ENCODE measurements around the gene HOMER2. TPM values are rescaled to one million over a fixed set of nuclear protein-coding genes. Genes with fewer than 3 reads are reported as not detected.
A peak's percentile ranks its signal among the peaks of the same experiment; 100 is the strongest.

HOMER2 gene
- total and polyA plus RNA-seq, 2 of the 13 experiments (the other 11 are each of a cell fraction or from before 2014, with no cell fraction given), result 12.9 to 14.1 TPM

DNA sequence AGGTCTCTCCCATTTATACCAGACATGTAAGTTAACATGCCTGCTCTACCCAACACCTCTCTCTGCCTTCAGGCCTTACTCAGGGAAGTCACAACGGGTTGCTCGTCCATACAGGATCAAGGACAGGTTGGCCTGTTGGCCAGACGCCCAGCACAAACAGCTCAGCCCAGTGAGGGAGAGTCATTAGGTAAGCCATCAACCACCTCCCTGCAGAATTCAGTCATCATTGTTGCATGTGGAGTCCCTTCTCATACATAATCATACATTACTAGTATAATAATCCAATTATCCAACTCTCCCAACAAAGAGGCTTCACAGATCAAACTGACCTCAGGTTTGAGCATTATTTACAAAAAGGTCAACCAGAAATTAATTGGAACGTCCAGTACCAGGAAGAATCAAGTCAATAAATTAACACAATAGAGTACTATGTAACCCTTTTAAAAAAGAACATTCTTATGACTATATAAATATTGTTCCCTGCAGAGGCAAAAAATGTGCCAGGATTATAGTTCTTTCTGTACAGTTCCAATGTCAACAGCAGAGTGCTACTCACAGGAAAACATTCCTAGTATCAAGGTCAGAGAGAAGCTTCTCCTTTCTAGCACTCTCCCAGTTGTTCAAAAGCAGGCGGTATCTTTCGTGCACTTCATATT is 33.2 kb downstream of the HOMER2 start (continued):
- TF ChIP-seq, protein P1, sequence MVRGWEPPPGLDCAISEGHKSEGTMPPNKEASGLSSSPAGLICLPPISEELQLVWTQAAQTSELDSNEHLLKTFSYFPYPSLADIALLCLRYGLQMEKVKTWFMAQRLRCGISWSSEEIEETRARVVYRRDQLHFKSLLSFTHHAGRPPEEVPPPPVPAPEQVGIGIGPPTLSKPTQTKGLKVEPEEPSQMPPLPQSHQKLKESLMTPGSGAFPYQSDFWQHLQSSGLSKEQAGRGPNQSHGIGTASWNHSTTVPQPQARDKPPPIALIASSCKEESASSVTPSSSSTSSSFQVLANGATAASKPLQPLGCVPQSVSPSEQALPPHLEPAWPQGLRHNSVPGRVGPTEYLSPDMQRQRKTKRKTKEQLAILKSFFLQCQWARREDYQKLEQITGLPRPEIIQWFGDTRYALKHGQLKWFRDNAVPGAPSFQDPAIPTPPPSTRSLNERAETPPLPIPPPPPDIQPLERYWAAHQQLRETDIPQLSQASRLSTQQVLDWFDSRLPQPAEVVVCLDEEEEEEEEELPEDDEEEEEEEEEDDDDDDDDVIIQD (CRISPR knock-in tag; IDR thresholded peaks at IDR 0.05; ENCODE audit: low read depth), result no peak
- TF ChIP-seq ZNF350 (CRISPR knock-in tag; IDR thresholded peaks at IDR 0.05; ENCODE audit: borderline replicate concordance, low read depth), result no peak

DNA sequence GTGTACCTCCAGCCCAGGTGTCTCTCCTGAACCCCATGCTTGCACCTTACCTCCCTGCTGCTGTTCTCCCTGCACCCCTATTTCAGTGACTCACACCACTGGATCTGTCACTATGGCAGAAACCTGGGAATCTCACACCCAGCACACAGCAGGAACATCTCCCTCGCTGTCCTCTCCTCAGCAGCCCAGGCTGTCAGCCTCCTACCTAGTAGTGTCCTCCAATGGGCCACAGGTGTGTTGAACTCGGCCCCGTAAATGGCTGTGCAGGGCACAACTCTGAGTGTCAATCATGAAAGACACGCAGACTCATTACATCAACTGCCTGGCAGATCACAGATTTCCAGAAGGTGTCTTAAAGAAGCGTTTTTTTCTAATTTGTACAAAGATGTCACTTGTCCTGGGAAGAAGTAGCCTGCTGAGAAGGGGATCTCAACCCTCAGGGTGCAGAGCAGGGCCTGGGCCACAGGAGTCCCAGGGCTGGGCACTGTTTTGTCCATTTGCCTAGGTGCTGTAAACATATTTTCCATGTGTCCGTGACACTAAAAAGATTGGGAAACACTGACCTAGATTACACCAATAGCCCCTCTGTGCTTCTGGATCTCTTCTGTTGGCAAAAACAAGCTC is 33.8 kb downstream of the HOMER2 start:
- H3K36me3 ChIP-seq (replicated peaks in 1 of 2; ENCODE audit: control insufficient read depth in 1 of 2, insufficient read depth in 2 of 2, low read length in 2 of 2), result no peaks in the 10 kb centered on the region
- DNase-seq (ENCODE audit: low spot score) (no peak), ATAC-seq (peak; percentile 60), FAIRE-seq (no peak)
- ChIA-PET POLR2A (interaction anchor here (1.0 to 2.2 kb wide), 7 partner anchors 18 to 169 kb away, joined by 4 to 10 read pairs (median 6); partner anchors contain the start of genes BTBD1, C15orf40 and RAMAC), CTCF (ENCODE audit: low intra/inter-chr PET ratio, low total read pairs) (no interaction called here)
- H3K4me1 ChIP-seq (ENCODE audit: insufficient read depth, low read length), result peaks cover 74% of the 10 kb centered on the region
- H3K9me3 ChIP-seq (ENCODE audit: low read length), result no peaks in the 10 kb centered on the region
- H3K9ac ChIP-seq (ENCODE audit: insufficient read depth, low read depth, low read length), result peak overlapping the region; percentile 63
- 54% methylated on average over 3 of the region's 6 CpGs for WGBS (ENCODE audit: low lambda C conversion rate)
- peak overlapping the region; percentile 71 for H3K27ac ChIP-seq (ENCODE audit: extremely low read length, insufficient read depth, low read length)
- H3K4me3 ChIP-seq (replicated peaks in 1 of 3; ENCODE audit: insufficient read depth in 1 of 3, low read depth in 2 of 3, low read length in 3 of 3), result peak overlapping the region in 1 of 3 experiments; percentile 43; a peak in 2 of 6 replicates
- H3K79me2 ChIP-seq (ENCODE audit: insufficient read depth, low read length), result no peaks in the 10 kb centered on the region
- no peaks in the 10 kb centered on the region for H3K27me3 ChIP-seq (ENCODE audit: control insufficient read depth in 1 of 2, insufficient read depth in 2 of 2, low read length in 2 of 2)
- intact Hi-C loops (cut with micrococcal nuclease; ENCODE audit: unreplicated experiment), result loop anchor here (1.0 to 5.0 kb wide), 3 partner anchors 17 to 61 kb away; partner anchors contain the start of gene HOMER2
- H2AFZ ChIP-seq (ENCODE audit: low read length), result no peak overlapping the region
- in situ Hi-C loops (cut with HindIII; ENCODE audit: extremely low pct_ligation_motif_present, low pct_unique_long_range_greater_than_20kb), result loop anchor here (5.0 kb wide), 1 partner anchor 61 kb away; no protein-coding TSS in a partner anchor
- BruUV-seq (replicated peaks), result TSS peak; percentile 84
- H4K20me1 ChIP-seq (ENCODE audit: insufficient read depth, low read length), result no peaks in the 10 kb centered on the region
- peak overlapping the region; percentile 67 for H3K4me2 ChIP-seq (ENCODE audit: low read depth, low read length)
- TF ChIP-seq, protein P2, sequence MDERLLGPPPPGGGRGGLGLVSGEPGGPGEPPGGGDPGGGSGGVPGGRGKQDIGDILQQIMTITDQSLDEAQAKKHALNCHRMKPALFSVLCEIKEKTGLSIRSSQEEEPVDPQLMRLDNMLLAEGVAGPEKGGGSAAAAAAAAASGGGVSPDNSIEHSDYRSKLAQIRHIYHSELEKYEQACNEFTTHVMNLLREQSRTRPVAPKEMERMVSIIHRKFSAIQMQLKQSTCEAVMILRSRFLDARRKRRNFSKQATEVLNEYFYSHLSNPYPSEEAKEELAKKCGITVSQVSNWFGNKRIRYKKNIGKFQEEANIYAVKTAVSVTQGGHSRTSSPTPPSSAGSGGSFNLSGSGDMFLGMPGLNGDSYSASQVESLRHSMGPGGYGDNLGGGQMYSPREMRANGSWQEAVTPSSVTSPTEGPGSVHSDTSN (CRISPR knock-in tag; IDR thresholded peaks at IDR 0.05), result peak; percentile 53; the same call in 1 of the 2 replicates
- TF ChIP-seq ZNF792 (CRISPR knock-in tag; IDR thresholded peaks at IDR 0.05), result 0 out of 2 replicates have a peak, but pooled peaks have one; percentile 14
- TF ChIP-seq, protein P3, sequence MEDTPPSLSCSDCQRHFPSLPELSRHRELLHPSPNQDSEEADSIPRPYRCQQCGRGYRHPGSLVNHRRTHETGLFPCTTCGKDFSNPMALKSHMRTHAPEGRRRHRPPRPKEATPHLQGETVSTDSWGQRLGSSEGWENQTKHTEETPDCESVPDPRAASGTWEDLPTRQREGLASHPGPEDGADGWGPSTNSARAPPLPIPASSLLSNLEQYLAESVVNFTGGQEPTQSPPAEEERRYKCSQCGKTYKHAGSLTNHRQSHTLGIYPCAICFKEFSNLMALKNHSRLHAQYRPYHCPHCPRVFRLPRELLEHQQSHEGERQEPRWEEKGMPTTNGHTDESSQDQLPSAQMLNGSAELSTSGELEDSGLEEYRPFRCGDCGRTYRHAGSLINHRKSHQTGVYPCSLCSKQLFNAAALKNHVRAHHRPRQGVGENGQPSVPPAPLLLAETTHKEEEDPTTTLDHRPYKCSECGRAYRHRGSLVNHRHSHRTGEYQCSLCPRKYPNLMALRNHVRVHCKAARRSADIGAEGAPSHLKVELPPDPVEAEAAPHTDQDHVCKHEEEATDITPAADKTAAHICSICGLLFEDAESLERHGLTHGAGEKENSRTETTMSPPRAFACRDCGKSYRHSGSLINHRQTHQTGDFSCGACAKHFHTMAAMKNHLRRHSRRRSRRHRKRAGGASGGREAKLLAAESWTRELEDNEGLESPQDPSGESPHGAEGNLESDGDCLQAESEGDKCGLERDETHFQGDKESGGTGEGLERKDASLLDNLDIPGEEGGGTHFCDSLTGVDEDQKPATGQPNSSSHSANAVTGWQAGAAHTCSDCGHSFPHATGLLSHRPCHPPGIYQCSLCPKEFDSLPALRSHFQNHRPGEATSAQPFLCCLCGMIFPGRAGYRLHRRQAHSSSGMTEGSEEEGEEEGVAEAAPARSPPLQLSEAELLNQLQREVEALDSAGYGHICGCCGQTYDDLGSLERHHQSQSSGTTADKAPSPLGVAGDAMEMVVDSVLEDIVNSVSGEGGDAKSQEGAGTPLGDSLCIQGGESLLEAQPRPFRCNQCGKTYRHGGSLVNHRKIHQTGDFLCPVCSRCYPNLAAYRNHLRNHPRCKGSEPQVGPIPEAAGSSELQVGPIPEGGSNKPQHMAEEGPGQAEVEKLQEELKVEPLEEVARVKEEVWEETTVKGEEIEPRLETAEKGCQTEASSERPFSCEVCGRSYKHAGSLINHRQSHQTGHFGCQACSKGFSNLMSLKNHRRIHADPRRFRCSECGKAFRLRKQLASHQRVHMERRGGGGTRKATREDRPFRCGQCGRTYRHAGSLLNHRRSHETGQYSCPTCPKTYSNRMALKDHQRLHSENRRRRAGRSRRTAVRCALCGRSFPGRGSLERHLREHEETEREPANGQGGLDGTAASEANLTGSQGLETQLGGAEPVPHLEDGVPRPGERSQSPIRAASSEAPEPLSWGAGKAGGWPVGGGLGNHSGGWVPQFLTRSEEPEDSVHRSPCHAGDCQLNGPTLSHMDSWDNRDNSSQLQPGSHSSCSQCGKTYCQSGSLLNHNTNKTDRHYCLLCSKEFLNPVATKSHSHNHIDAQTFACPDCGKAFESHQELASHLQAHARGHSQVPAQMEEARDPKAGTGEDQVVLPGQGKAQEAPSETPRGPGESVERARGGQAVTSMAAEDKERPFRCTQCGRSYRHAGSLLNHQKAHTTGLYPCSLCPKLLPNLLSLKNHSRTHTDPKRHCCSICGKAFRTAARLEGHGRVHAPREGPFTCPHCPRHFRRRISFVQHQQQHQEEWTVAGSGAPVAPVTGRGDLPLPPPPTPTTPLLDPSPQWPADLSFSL (CRISPR knock-in tag; IDR thresholded peaks at IDR 0.05), result 0 out of 2 replicates have a peak, but pooled peaks have one; percentile 30
- TF ChIP-seq, protein P4, sequence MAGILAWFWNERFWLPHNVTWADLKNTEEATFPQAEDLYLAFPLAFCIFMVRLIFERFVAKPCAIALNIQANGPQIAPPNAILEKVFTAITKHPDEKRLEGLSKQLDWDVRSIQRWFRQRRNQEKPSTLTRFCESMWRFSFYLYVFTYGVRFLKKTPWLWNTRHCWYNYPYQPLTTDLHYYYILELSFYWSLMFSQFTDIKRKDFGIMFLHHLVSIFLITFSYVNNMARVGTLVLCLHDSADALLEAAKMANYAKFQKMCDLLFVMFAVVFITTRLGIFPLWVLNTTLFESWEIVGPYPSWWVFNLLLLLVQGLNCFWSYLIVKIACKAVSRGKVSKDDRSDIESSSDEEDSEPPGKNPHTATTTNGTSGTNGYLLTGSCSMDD (CRISPR knock-in tag; IDR thresholded peaks at IDR 0.05), result no peak
- TF ChIP-seq ZNF749 (CRISPR knock-in tag; IDR thresholded peaks at IDR 0.05; ENCODE audit: borderline replicate concordance), result no peak
